ENCODE results near the gene POLR3K. TPM values are rescaled to one million over a fixed set of nuclear protein-coding genes. Genes with fewer than 3 reads are reported as not detected.

POLR3K gene
- total RNA-seq, 1 donor from 2014 or later, result 12.0 TPM

GRCh38 chr16:96935-97381 lies 43.5 kb upstream of the POLR3K start:
- DNase-seq, result peak; percentile 94
- peak; percentile 97 for ATAC-seq
- H3K27ac ChIP-seq, result no peak overlapping the region
- H3K27me3 ChIP-seq, result no peaks in the 10 kb centered on the region
- no peaks in the 10 kb centered on the region for H3K9me3 ChIP-seq
- H3K36me3 ChIP-seq, result peaks cover 7% of the 10 kb centered on the region
- peak; percentile 97 for TF ChIP-seq CTCF (IDR thresholded peaks at IDR 0.05)
- intact Hi-C loops (cut with DNase I), result no loop called here
- peaks cover 16% of the 10 kb centered on the region for H3K4me1 ChIP-seq
- no peak overlapping the region for H3K4me3 ChIP-seq

GRCh38 chr16:94918-95265 lies 41.5 kb upstream of the POLR3K start:
- no peak for DNase-seq
- intact Hi-C loops (cut with DNase I), result no loop called here
- H3K27ac ChIP-seq, result no peak overlapping the region

GRCh38 chr16:92431-93339 lies 39.3 kb upstream of the POLR3K start:
- intact Hi-C loops (cut with DNase I), result no loop called here
- Histone ChIP-seq H3K4me3 (no peak overlapping the region), H3K27me3 (no peaks in the 10 kb centered on the region), H3K27ac (no peak overlapping the region), H3K4me1 (peaks cover 10% of the 10 kb centered on the region), H3K36me3 (peaks cover 30% of the 10 kb centered on the region), H3K9me3 (no peaks in the 10 kb centered on the region)
- TF ChIP-seq CTCF (IDR thresholded peaks at IDR 0.05), result no peak
- DNase-seq, result no peak
- no peak for ATAC-seq

More at GRCh38 chr16:94918-95265, 41.5 kb upstream of the POLR3K start:
- H3K27me3 ChIP-seq, result no peaks in the 10 kb centered on the region
- H3K36me3 ChIP-seq, result peaks cover 14% of the 10 kb centered on the region
- no peak overlapping the region for H3K4me3 ChIP-seq
- peaks cover 10% of the 10 kb centered on the region for H3K4me1 ChIP-seq
- ATAC-seq, result no peak
- TF ChIP-seq CTCF (IDR thresholded peaks at IDR 0.05), result no peak
- no peaks in the 10 kb centered on the region for H3K9me3 ChIP-seq

GRCh38 chr16:91484-91883 lies 38.1 kb upstream of the POLR3K start:
- intact Hi-C loops (cut with DNase I), result no loop called here
- Histone ChIP-seq H3K4me1 (peaks cover 1% of the 10 kb centered on the region), H3K36me3 (peaks cover 40% of the 10 kb centered on the region), H3K27me3 (no peaks in the 10 kb centered on the region), H3K9me3 (no peaks in the 10 kb centered on the region), H3K27ac (peak overlapping the region; percentile 6), H3K4me3 (no peak overlapping the region)
- no peak for ATAC-seq
- no peak for DNase-seq
- TF ChIP-seq CTCF (IDR thresholded peaks at IDR 0.05), result no peak

- no peaks in the 10 kb centered on the region for H3K27me3 ChIP-seq
- H3K4me1 ChIP-seq, result peaks cover 18% of the 10 kb centered on the region
- TF ChIP-seq CTCF (IDR thresholded peaks at IDR 0.05), result no peak
- no peaks in the 10 kb centered on the region for H3K9me3 ChIP-seq
- ATAC-seq (no peak), DNase-seq (no peak)
- H3K4me3 ChIP-seq, result no peak overlapping the region
- H3K27ac ChIP-seq, result no peak overlapping the region
- peaks cover 52% of the 10 kb centered on the region for H3K36me3 ChIP-seq
- intact Hi-C loops (cut with DNase I), result no loop called here
These were observed 36.2 kb upstream of the POLR3K start for GRCh38 chr16:89391-90302.

Measured in upper lobe of right lung (tissue), 1 donor.